Fibroblast of peridontal ligament (primary cell): Measurements from ENCODE around the gene ULK4.
"Not testable (repeated sequence)": the region's sequence is repeated elsewhere in the genome, so short reads cannot be mapped to it uniquely, and the experiment has no call there.

Experiments used
- DNase-seq: peaks from one replicate; pipeline ENCODE4 v3.0.0-alpha.2; 2010; ENCODE audit errors: extremely low read depth

The ULK4 gene

GRCh38 chr3:41960826-41961750, 815 bp downstream of the ULK4 start:
- peak; percentile 56 for DNase-seq

GRCh38 chr3:41956574-41956973, 5.3 kb downstream of the ULK4 start:
- no peak for DNase-seq

GRCh38 chr3:41955192-41955591, 6.7 kb downstream of the ULK4 start:
- no peak for DNase-seq

GRCh38 chr3:41943311-41943843, 18.5 kb downstream of the ULK4 start:
- DNase-seq = no peak

- DNase-seq = no peak
These were observed 21.5 kb downstream of the ULK4 start for GRCh38 chr3:41940393-41940792.

- no peak for DNase-seq
These were observed 25.5 kb downstream of the ULK4 start for GRCh38 chr3:41936384-41936783.

- DNase-seq = peak; percentile 96
These were observed 28.7 kb downstream of the ULK4 start for GRCh38 chr3:41933154-41933676.

GRCh38 chr3:41932464-41932863, 29.4 kb downstream of the ULK4 start:
- no peak for DNase-seq

- DNase-seq = no peak
These were observed 41.4 kb downstream of the ULK4 start for GRCh38 chr3:41920406-41920965.

GRCh38 chr3:41915353-41915752, 46.5 kb downstream of the ULK4 start:
- DNase-seq = no peak

GRCh38 chr3:41912280-41912679, 49.6 kb downstream of the ULK4 start:
- no peak for DNase-seq

- DNase-seq = no peak
These were observed 54.4 kb downstream of the ULK4 start for GRCh38 chr3:41907330-41908073.

GRCh38 chr3:41900265-41900664, 61.6 kb downstream of the ULK4 start:
- DNase-seq = peak; percentile 58

- no peak for DNase-seq
These were observed 63.3 kb downstream of the ULK4 start for GRCh38 chr3:41898631-41899030.

- DNase-seq = peak; percentile 81
These were observed 67.9 kb downstream of the ULK4 start for GRCh38 chr3:41893977-41894376.

GRCh38 chr3:41888368-41889076, 73.4 kb downstream of the ULK4 start:
- no peak for DNase-seq

- no peak for DNase-seq
These were observed 78.9 kb downstream of the ULK4 start for GRCh38 chr3:41882956-41883355.

- DNase-seq = peak; percentile 71
These were observed 80.6 kb downstream of the ULK4 start for GRCh38 chr3:41881233-41881821.

GRCh38 chr3:41880387-41880786, 81.5 kb downstream of the ULK4 start:
- DNase-seq = no peak

- not testable (repeated sequence) for DNase-seq
These were observed 84.2 kb downstream of the ULK4 start for GRCh38 chr3:41877741-41878140.

GRCh38 chr3:41874022-41874421, 87.9 kb downstream of the ULK4 start:
- no peak for DNase-seq
